ENCODE measurements around the gene COG6.

COG6 gene

GRCh38 chr13:39788102-39788501 lies 132.6 kb downstream of the COG6 start:
- H3K9me3 ChIP-seq (ENCODE audit: control insufficient read depth in 1 of 2, low read length in 2 of 2) = peaks cover 0 to 3% of the 10 kb centered on the region in 2 donors
- H3K27ac ChIP-seq (ENCODE audit: low read length) = no peak overlapping the region
- H3K27me3 ChIP-seq (ENCODE audit: low read depth, low read length) = no peaks in the 10 kb centered on the region
- no peaks in the 10 kb centered on the region for H3K36me3 ChIP-seq (ENCODE audit: control insufficient read depth in 1 of 2, insufficient read depth in 2 of 2, low read length in 2 of 2)
- no peak overlapping the region for H3K4me3 ChIP-seq (ENCODE audit: low read depth in 1 of 2, low read length in 2 of 2)
- H3K4me1 ChIP-seq (ENCODE audit: control insufficient read depth in 1 of 2, insufficient read depth in 2 of 2, low read length in 2 of 2) = no peaks in the 10 kb centered on the region

GRCh38 chr13:39789451-39789850 lies 134.0 kb downstream of the COG6 start:
- Histone ChIP-seq H3K4me1 (ENCODE audit: control insufficient read depth in 1 of 2, insufficient read depth in 2 of 2, low read length in 2 of 2) (no peaks in the 10 kb centered on the region), H3K36me3 (ENCODE audit: control insufficient read depth in 1 of 2, insufficient read depth in 2 of 2, low read length in 2 of 2) (no peaks in the 10 kb centered on the region), H3K27ac (ENCODE audit: low read length) (no peak overlapping the region), H3K27me3 (ENCODE audit: low read depth, low read length) (no peaks in the 10 kb centered on the region), H3K4me3 (ENCODE audit: low read depth in 1 of 2, low read length in 2 of 2) (no peak overlapping the region), H3K9me3 (ENCODE audit: control insufficient read depth in 1 of 2, low read length in 2 of 2) (peaks cover 0 to 6% of the 10 kb centered on the region in 2 donors)

All from muscle layer of duodenum (tissue), 2 donors.